Vagina (tissue), 2 donors: ENCODE data around the gene LILRA2.

Source experiments
- POLR2AphosphoS5 ChIP-seq, 2 donors: sonication (generic); formaldehyde crosslinking; IDR thresholded peaks; one replicate each; pipeline ENCODE4 v1.9.0; 2017; ENCODE audit warnings: antibody characterized with exemption in 2 of 2, mild to moderate bottlenecking in 2 of 2, low read depth in 1 of 2; ENCODE audit not compliant: insufficient read depth in 1 of 2
- TF ChIP-seq, protein P1 (sequence below), 3 experiments: fragments of 450-650 bp in 2 of 3; fragments of 200-600 bp in 1 of 3; sonication (generic) in 1 of 3; IDR thresholded peaks; one replicate each; pipeline ENCODE4 v1.5.1; 2017 to 2019; ENCODE audit warnings: antibody characterized with exemption in 3 of 3, mild to moderate bottlenecking in 2 of 3, moderate library complexity in 2 of 3

DNA sequence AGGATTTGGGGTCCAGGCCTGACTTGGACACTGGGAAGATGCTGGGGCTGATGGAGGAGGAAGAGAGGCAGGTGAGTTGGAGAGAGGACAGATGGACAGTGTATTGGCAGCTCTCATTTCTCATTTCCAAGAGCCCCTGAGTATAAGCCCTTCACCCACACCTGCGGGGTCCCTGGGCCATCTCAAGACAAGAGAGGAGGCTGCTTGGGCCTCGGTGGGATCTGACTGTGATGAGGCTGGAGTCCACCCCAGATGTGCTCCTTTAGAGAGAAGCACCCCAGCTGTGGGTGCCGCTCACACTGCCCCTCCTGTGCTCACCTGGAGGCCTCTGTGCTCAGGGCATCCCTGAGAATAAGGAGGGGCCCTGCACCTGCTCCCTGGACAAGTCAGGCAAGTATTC is 3.7 kb downstream of the LILRA2 start:
- TF ChIP-seq, protein P1, sequence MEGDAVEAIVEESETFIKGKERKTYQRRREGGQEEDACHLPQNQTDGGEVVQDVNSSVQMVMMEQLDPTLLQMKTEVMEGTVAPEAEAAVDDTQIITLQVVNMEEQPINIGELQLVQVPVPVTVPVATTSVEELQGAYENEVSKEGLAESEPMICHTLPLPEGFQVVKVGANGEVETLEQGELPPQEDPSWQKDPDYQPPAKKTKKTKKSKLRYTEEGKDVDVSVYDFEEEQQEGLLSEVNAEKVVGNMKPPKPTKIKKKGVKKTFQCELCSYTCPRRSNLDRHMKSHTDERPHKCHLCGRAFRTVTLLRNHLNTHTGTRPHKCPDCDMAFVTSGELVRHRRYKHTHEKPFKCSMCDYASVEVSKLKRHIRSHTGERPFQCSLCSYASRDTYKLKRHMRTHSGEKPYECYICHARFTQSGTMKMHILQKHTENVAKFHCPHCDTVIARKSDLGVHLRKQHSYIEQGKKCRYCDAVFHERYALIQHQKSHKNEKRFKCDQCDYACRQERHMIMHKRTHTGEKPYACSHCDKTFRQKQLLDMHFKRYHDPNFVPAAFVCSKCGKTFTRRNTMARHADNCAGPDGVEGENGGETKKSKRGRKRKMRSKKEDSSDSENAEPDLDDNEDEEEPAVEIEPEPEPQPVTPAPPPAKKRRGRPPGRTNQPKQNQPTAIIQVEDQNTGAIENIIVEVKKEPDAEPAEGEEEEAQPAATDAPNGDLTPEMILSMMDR (IDR thresholded peaks at IDR 0.05), result no peak
- no peak for TF ChIP-seq POLR2AphosphoS5 (IDR thresholded peaks at IDR 0.05; ENCODE audit: insufficient read depth in 1 of 2, low read depth in 1 of 2)
